Measurements from ENCODE around the gene FBXW9. TPM values are rescaled to one million over a fixed set of nuclear protein-coding genes. Genes with fewer than 3 reads are reported as not detected.

Gene FBXW9
- total RNA-seq, 2 donors from 2014 or later, result 1.8 TPM

DNA sequence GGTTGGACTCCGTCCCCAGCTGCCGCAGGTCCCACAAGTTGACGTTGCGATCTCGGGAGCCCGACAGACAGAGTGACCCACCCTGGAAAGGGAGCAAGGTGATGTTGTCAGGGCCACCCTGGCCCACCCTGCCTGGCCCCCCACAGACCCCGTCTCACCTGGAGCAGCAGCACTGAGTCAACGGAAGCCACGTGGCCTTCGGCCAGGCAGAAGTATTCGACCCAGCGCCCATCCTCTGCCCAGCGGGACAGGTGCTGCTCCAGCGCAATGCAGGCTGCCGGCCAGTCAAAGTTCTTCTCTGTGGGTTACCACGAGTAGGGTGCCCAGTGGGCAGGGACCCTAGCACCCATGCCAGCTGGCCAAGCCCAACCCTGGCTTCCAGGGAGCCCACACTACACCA, 1.8 kb downstream of the FBXW9 start:
- Histone ChIP-seq H3K36me3 (no peaks in the 10 kb centered on the region), H3K9me3 (no peaks in the 10 kb centered on the region), H3K27me3 (no peaks in the 10 kb centered on the region), H3K4me1 (peaks cover 0 to 19% of the 10 kb centered on the region in 2 donors), H3K27ac (no peak overlapping the region), H3K4me3 (no peak overlapping the region)
- TF ChIP-seq, protein P1, sequence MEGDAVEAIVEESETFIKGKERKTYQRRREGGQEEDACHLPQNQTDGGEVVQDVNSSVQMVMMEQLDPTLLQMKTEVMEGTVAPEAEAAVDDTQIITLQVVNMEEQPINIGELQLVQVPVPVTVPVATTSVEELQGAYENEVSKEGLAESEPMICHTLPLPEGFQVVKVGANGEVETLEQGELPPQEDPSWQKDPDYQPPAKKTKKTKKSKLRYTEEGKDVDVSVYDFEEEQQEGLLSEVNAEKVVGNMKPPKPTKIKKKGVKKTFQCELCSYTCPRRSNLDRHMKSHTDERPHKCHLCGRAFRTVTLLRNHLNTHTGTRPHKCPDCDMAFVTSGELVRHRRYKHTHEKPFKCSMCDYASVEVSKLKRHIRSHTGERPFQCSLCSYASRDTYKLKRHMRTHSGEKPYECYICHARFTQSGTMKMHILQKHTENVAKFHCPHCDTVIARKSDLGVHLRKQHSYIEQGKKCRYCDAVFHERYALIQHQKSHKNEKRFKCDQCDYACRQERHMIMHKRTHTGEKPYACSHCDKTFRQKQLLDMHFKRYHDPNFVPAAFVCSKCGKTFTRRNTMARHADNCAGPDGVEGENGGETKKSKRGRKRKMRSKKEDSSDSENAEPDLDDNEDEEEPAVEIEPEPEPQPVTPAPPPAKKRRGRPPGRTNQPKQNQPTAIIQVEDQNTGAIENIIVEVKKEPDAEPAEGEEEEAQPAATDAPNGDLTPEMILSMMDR (IDR thresholded peaks at IDR 0.05), result no peak
- no peak for DNase-seq (ENCODE audit: low spot score)

DNA sequence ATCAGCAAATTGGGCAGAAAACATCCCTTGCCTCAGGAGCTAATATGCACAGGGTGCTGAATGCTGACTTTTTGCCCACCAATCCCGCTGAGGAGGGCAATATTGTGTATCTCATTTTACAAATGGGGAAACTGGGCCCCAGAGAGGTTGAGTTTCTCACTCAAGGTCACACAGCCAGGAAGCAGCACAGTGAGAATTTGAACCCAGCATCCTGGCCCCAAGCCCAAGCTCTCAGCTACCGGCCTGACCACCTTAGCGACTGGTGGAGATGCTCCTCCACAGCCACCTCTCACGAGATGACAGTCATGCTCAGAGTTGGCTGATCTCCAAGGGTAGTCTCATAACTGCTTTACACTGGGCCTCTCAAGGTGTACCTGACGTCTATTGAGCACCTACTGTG, 3.5 kb downstream of the FBXW9 start:
- TF ChIP-seq, protein P1 (IDR thresholded peaks at IDR 0.05), result no peak
- no peak overlapping the region for H3K4me3 ChIP-seq
- no peak overlapping the region for H3K27ac ChIP-seq
- no peak for DNase-seq (ENCODE audit: low spot score)
- H3K4me1 ChIP-seq, result peaks cover 0 to 19% of the 10 kb centered on the region in 2 donors
- no peaks in the 10 kb centered on the region for H3K36me3 ChIP-seq
- H3K27me3 ChIP-seq, result no peaks in the 10 kb centered on the region
- H3K9me3 ChIP-seq, result no peaks in the 10 kb centered on the region

DNA sequence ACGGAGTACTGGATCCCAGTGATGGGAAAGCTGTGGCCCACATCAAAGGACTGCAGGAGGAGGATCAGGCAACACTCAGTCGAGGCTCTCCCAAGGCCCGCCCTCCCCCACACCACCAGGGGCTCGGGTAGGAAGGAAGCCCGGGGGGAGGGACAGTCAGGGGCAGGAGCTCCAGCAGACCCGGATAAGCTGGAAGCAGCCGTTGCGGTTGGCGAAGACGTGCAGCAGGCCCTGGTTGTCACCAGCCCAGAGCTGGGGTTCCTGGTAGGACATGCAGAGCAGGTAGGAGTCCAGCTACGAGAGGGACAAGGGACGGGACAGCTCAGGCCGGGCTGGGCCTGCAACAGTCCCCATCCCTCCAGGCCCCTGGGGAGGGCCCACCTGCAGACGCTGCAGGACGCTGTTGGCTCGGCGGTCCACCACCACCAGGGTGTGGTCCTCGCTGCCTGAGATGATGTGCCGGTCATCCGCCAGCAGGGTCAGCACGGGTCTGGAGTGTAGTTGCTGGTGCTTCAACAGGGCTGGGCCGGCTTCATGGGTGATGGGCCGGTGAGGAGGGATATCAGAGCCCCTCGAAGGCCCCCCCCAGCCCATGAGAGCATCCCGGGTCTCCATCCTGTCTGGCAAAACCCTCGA, 6.7 kb downstream of the FBXW9 start:
- Histone ChIP-seq H3K36me3 (no peaks in the 10 kb centered on the region), H3K9me3 (no peaks in the 10 kb centered on the region), H3K4me3 (no peak overlapping the region), H3K27ac (no peak overlapping the region), H3K4me1 (no peaks in the 10 kb centered on the region), H3K27me3 (no peaks in the 10 kb centered on the region)
- TF ChIP-seq, protein P1 (IDR thresholded peaks at IDR 0.05), result no peak
- no peak for DNase-seq (ENCODE audit: low spot score)

DNA sequence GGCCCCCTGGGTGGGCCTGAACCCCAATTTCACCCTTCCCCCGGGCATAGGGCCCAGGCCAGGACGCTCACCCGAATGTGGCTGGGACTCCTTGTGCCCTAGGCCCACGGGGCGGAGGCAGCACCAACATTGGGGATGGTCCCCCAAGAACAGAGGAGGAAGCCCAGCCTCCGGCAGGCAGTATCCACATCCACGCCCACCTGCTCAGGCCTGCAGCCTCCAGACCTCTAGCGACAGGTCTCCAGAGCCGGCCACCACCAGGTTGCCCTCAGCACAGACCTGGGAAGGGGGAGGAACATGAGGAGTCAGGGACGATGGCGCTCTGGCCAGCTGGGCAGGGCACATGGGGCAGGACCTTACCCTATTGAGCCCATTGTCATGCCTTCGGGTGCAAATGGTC, 7.4 kb downstream of the FBXW9 start:
- H3K4me1 ChIP-seq, result no peaks in the 10 kb centered on the region
- no peaks in the 10 kb centered on the region for H3K27me3 ChIP-seq
- DNase-seq (ENCODE audit: low spot score), result no peak
- no peak overlapping the region for H3K4me3 ChIP-seq
- H3K36me3 ChIP-seq, result no peaks in the 10 kb centered on the region
- TF ChIP-seq, protein P1 (IDR thresholded peaks at IDR 0.05), result no peak
- H3K27ac ChIP-seq, result no peak overlapping the region
- no peaks in the 10 kb centered on the region for H3K9me3 ChIP-seq

DNA sequence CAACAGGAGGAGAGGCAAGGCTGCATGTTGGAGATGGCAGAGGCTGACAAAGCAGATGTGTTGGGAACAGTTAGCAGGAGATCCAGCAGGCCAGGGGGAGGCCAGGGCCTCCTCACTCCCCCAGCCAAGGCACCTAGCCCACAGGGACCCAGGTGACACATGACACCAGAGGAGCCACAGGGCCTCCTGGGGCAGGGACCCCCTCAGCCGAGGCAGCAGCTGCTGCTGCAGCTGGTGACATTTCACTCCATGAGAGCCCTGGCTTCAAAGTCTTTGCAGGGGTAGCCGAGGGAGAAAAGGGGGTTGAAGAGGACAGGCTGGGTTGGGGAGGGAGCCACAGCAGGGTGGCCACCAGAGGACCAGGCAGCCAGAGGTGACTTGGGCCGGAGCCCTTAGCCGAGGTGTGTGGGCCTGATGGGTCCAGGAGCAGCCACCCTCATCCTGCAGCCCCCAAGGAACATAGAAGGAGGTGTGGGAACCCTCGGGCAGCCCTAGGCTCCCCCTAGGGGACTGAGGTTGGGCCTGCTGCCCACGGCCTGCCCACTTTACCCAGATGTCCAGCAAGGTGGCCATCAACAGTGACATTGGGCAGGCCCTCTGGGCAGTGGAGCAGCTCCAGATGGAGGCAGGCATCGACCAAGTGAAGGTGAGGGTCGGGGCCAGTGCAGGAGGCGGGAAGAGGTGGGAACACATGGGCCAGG, 8.8 kb downstream of the FBXW9 start, which contains the start of gene GNG14:
Gene GNG14, plus strand, starts transcription at position 503 of the 701 bp plus-strand sequence. Its CDS starts 51 bp downstream, at position 554.
- Histone ChIP-seq H3K4me1 (no peaks in the 10 kb centered on the region), H3K27ac (no peak within 1 kb of the TSS), H3K4me3 (no peak within 1 kb of the TSS), H3K36me3 (no peaks in the 10 kb centered on the region), H3K9me3 (no peaks in the 10 kb centered on the region), H3K27me3 (no peaks in the 10 kb centered on the region)
- TF ChIP-seq, protein P1 (IDR thresholded peaks at IDR 0.05), result no peak
- DNase-seq (ENCODE audit: low spot score), result no peak
